Measurements from ENCODE around the gene RRAGD. TPM values are rescaled to one million over a fixed set of nuclear protein-coding genes. Genes with fewer than 3 reads are reported as not detected.

The RRAGD gene
- total RNA-seq, 1 experiment from 2014 or later = not detected

GRCh38 chr6:89350281-89350966 lies 61.6 kb downstream of the RRAGD start:
- Histone ChIP-seq H3K4me2 (peak overlapping the region; percentile 91), H2AFZ (no peak overlapping the region), H4K20me1 (ENCODE audit: insufficient read depth) (no peaks in the 10 kb centered on the region), H3F3A (ENCODE audit: insufficient read depth, low read depth) (peaks cover 12% of the 10 kb centered on the region; the same call in 1 of the 2 replicates), H3K27me3 (ENCODE audit: insufficient read depth, low read depth) (no peaks in the 10 kb centered on the region), H3K36me3 (ENCODE audit: low read depth) (no peaks in the 10 kb centered on the region), H3K27ac (0 out of 2 replicates have a peak overlapping the region, but pooled peaks have one; percentile 16), H3K4me1 (replicated peaks; ENCODE audit: insufficient read depth) (peaks cover 37% of the 10 kb centered on the region), H3K9me3 (ENCODE audit: insufficient read depth, low read depth) (no peaks in the 10 kb centered on the region), H3K9me2 (ENCODE audit: insufficient read depth) (no peaks in the 10 kb centered on the region), H3K4me3 (peak overlapping the region; percentile 81), H3K79me2 (ENCODE audit: low read depth) (peaks cover 68% of the 10 kb centered on the region)
- intact Hi-C loops (cut with micrococcal nuclease; ENCODE audit: unreplicated experiment) = loop anchor here (5.0 kb wide), 1 partner anchor 268 kb away; the partner anchor contains the start of gene PNRC1
- ChIA-PET POLR2A (ENCODE audit: unreplicated experiment) (interaction anchor here (0.6 to 0.7 kb wide), 3 partner anchors 52 to 387 kb away, joined by 4 to 9 read pairs (median 9); partner anchors contain the start of genes PNRC1 and RNGTT), CTCF (interaction anchor here (0.7 kb wide), 3 partner anchors 53 to 1518 kb away, joined by 6 to 12 read pairs (median 8); no protein-coding TSS in a partner anchor)
- no TSS peak for BruUV-seq (replicated peaks)
- DNase-seq = no peak
- TF ChIP-seq CTCF (conservative IDR thresholded peaks at IDR 0.05) = no peak
- no peak for TF ChIP-seq EZH2 (IDR thresholded peaks at IDR 0.05; ENCODE audit: low read depth)

DNA sequence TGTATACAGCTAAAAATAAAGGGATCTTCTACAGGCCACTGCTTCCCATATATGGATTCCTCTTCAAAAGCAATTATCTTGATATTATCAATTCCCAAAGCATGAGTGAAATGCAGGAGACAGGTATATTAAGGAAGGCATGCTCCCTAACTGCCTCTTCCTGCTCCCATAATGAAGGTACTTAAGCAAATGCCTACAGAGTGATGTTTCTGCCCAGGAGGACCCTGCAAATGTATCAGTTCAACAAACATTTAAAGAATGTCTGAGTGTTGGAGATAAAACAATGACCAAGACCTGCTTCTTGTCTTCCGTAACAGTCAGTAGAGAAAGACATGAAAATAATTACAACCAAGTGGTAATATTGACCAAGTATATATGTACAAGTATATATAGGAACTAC lies 63.7 kb downstream of the RRAGD start:
- Histone ChIP-seq H2AFZ (no peak overlapping the region), H3K4me3 (no peak overlapping the region), H3F3A (ENCODE audit: insufficient read depth, low read depth) (peaks cover 3% of the 10 kb centered on the region; the same call in 1 of the 2 replicates), H3K27ac (0 out of 2 replicates have a peak overlapping the region, but pooled peaks have one; percentile 9), H3K27me3 (ENCODE audit: insufficient read depth, low read depth) (no peaks in the 10 kb centered on the region), H3K79me2 (ENCODE audit: low read depth) (peaks cover 83% of the 10 kb centered on the region), H3K9me3 (ENCODE audit: insufficient read depth, low read depth) (no peaks in the 10 kb centered on the region), H3K4me2 (peak overlapping the region; percentile 34; the same call in 1 of the 2 replicates), H3K9me2 (ENCODE audit: insufficient read depth) (no peaks in the 10 kb centered on the region), H3K36me3 (ENCODE audit: low read depth) (no peaks in the 10 kb centered on the region), H3K4me1 (replicated peaks; ENCODE audit: insufficient read depth) (peaks cover 33% of the 10 kb centered on the region), H4K20me1 (ENCODE audit: insufficient read depth) (no peaks in the 10 kb centered on the region)
- POLR2A ChIA-PET (ENCODE audit: unreplicated experiment) = no interaction called here
- intact Hi-C loops (cut with micrococcal nuclease; ENCODE audit: unreplicated experiment) = no loop called here
- peak in 1 of 2 experiments; percentile 46 for DNase-seq
- TF ChIP-seq CTCF (conservative IDR thresholded peaks at IDR 0.05) (no peak), EZH2 (IDR thresholded peaks at IDR 0.05; ENCODE audit: low read depth) (no peak)
- no TSS peak for BruUV-seq (replicated peaks)
- CTCF ChIA-PET = no interaction called here

DNA sequence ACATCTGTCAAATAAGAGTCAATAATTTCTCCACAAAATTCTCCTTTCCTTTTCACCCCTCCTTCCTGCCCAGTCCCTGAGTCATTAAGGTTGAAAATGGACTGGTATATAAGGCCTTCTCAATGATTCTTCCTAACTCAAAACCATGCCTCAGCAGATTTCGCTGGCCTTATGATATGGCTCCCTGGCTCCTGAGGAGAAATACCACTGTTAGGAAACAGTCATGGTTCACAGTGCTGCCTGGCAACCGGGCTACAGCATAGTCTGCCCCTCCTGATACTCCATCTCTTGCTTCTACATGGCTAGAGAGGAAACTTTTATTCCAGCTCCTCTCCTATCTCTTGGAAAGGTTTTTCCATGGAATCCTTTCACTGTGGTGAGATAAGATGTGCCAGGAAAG lies 64.2 kb downstream of the RRAGD start:
- H2AFZ ChIP-seq = no peak overlapping the region
- intact Hi-C loops (cut with micrococcal nuclease; ENCODE audit: unreplicated experiment) = no loop called here
- peaks cover 83% of the 10 kb centered on the region for H3K79me2 ChIP-seq (ENCODE audit: low read depth)
- TF ChIP-seq EZH2 (IDR thresholded peaks at IDR 0.05; ENCODE audit: low read depth) = no peak
- TF ChIP-seq CTCF (conservative IDR thresholded peaks at IDR 0.05) = no peak
- H3K27ac ChIP-seq = 0 out of 2 replicates have a peak overlapping the region, but pooled peaks have one; percentile 9
- H4K20me1 ChIP-seq (ENCODE audit: insufficient read depth) = no peaks in the 10 kb centered on the region
- H3K4me2 ChIP-seq = peak overlapping the region; percentile 34; the same call in 1 of the 2 replicates
- no peaks in the 10 kb centered on the region for H3K27me3 ChIP-seq (ENCODE audit: insufficient read depth, low read depth)
- BruUV-seq (replicated peaks) = no TSS peak
- POLR2A ChIA-PET (ENCODE audit: unreplicated experiment) = no interaction called here
- DNase-seq = no peak
- no peaks in the 10 kb centered on the region for H3K9me3 ChIP-seq (ENCODE audit: insufficient read depth, low read depth)
- no peak overlapping the region for H3K4me3 ChIP-seq
- peaks cover 31% of the 10 kb centered on the region for H3K4me1 ChIP-seq (replicated peaks; ENCODE audit: insufficient read depth)
- H3F3A ChIP-seq (ENCODE audit: insufficient read depth, low read depth) = no peaks in the 10 kb centered on the region
- no peaks in the 10 kb centered on the region for H3K36me3 ChIP-seq (ENCODE audit: low read depth)
- CTCF ChIA-PET = interaction anchor here (0.8 kb wide), 1 partner anchor 24 kb away, joined by 4 read pairs; no protein-coding TSS in a partner anchor
- H3K9me2 ChIP-seq (ENCODE audit: insufficient read depth) = no peaks in the 10 kb centered on the region

All from PC-9 (cell line).